ENCODE data around the gene KIAA0232.

GRCh38 chr4:6889101-6889735, 106.7 kb downstream of the KIAA0232 start:
- TF ChIP-seq CTCF (IDR thresholded peaks at IDR 0.05; ENCODE audit: poor library complexity) (no peak), EZH2 (IDR thresholded peaks at IDR 0.05; ENCODE audit: borderline replicate concordance) (no peak)
